GM19238 (cell line): Measurements from ENCODE around the gene ZKSCAN4.

ENCODE experiments used
- DNase-seq: peaks from one replicate; pipeline ENCODE4 v3.0.0; 2011; ENCODE audit warnings: low spot score; ENCODE audit not compliant: insufficient read length

The ZKSCAN4 gene

DNA sequence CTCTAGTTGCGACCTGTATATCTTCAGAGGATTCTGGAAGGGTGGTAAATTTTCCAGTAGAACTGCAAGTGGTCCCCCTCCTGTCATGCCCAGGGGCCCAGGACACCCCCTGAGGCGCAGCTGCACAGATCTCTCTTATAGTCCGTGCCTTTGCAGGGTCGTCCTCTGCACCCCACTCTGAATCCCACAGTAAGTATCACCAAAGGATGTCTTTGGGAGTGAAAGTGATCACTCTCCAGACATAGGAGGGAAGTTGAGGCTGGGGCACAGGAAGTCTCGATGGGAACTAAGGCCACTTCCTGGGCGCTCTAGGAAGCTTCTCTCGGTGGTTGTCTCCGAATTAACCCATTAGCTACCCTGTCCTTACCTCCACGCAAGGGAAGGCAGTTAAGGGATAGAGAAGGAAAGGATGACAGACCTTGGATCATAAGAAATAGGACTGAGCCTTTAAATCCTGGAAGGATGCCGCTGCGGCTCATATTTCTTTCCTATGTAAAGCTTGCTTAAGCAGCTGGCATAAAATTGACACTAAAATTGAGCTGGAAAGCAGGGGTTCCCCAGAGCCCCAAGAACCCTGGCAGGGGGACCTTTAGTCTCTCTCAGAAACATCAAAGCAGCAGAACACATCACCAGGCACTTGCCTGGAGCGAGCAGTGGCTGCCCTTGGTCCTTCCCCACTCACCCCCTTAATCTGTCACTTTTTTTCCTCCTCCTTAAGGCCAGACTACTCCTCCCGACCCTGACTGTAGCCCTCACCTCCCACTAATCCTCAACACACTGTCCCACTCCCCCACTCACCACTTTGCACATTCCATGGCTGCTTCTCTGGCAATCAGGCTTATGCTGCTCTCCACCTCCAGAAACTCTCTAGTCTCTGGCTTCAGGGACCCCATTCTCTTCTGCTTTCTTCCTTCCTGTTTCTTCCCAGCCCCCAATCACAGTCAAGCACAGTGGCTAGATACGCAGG lies at the start of gene ZKSCAN4:
Gene ZKSCAN4 (minus strand): TSS at position 261 of the 967 bp plus-strand sequence. CDS start 289 bp downstream, outside the sequence.
- DNase-seq = peak; percentile 66

DNA sequence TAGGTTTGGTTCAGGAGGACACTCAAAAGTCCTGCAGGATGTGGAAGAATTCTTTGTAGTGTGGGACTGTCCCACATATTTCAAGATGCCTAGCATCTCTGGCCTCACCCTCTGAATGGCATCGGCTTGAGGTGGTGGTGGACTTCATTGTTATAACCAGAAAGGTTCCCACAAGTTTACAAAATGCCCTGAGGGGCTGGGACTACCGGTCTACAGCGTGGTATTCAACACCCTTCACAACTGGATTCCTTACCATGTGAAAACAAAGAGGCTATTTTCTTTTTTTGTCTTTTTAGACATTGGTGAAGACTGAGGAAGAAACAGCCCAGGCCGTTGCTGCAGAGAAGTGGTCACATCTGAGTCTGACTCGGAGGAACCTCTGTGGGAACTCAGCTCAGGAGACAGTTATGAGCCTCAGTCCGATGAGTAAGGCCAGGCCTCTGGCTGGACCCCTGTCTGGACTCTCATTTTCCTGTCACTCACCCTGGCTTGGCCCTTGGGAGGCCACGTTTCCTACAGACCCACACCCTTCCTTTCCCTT lies 44.5 kb upstream of the ZKSCAN4 start:
- no peak for DNase-seq

DNA sequence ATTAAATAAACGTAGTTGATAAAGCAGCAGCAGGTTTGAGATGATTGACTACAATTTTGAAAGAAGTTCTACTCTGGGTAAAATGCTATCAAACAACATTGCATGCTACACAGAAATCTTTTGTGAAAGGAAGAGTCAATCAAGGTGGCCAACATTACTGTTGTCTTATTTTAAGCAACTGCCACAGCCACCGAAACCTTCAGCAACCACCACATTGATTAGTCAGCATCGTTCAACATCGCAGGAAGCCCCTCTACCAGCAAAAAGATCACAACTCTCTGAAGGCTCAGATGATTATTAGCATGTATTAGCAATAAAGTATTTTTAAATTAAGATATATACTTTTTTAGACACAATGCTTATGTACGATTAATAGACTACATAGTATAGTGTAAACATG lies 43.3 kb upstream of the ZKSCAN4 start:
- no peak for DNase-seq

DNA sequence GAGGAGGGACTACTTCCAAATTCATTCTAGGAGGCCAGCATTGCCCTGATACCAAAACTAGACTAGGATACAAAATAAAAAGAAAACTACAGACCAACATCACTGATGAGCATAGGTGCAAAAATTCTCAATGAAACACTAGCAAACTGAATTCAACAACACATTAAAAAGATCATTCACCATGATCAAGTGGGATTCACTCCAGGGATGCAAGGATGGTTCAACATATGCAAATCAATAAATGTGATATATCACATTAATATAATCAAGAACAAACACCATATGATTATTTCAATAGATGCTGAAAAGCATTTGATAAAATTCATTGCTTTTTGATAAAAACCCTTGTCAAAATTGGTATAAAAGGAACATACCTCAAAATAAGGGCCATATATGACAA lies 39.5 kb upstream of the ZKSCAN4 start:
- no peak for DNase-seq

DNA sequence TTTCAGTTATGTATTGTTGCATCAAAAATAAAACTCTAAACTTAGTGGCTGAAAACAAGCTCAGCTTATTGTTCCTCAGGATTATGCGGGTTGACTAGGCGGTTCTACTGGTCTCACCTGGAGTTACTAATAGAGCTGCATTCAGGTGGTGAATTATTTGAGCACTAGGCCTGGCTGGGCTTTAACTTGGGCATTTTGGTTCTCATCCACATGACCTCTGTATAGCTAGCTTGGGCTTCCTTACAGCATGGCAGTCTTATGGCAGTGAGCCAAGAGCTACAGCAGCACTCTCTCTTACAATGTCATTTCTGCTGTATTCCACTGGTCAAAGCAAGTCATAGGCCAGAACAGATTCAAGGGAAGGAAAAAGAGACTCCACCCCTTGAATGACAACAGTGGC lies 30.9 kb upstream of the ZKSCAN4 start:
- DNase-seq = no peak

DNA sequence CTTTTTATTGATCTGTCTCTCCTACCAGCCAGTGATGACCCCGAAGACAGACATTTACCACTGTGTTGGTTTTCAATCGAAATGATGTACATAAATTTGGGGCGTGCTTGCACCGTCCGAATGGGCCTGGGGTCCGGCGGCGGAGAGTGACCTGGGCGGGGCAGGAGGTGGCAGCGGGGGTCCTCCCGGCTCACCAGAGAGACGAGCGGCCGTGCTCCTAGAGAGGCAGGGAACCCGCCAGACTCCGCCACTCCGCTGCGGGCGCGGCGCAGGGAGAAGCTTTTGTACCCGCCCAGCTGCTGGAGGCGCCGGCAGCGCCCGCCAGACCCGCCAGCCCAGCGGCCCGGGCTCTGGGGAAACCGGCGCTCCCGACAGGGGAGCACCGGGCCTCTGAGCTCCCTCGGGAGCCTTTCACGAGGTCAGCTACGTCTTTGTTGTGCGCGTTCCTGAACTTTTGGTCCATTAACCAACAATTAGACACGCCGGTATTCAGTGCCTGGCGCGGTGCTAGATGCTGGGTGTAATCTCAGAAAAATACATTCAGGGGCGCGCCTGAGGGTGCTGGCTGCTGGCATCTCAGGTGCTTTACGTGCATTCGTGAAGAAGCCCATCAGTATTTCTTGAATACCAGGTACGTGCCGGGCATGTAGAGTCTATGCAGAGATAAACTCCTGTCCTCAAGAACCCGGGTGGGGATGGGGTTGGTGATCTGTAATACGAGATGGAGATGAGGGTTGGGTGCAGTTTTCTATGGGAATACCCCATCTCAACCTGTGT lies 29.4 kb upstream of the ZKSCAN4 start, which contains the start of gene PGBD1:
Gene PGBD1 (plus strand): TSS at position 285 of the 777 bp plus-strand sequence. CDS start 2,242 bp downstream, outside the sequence.
- peak; percentile 44 for DNase-seq

DNA sequence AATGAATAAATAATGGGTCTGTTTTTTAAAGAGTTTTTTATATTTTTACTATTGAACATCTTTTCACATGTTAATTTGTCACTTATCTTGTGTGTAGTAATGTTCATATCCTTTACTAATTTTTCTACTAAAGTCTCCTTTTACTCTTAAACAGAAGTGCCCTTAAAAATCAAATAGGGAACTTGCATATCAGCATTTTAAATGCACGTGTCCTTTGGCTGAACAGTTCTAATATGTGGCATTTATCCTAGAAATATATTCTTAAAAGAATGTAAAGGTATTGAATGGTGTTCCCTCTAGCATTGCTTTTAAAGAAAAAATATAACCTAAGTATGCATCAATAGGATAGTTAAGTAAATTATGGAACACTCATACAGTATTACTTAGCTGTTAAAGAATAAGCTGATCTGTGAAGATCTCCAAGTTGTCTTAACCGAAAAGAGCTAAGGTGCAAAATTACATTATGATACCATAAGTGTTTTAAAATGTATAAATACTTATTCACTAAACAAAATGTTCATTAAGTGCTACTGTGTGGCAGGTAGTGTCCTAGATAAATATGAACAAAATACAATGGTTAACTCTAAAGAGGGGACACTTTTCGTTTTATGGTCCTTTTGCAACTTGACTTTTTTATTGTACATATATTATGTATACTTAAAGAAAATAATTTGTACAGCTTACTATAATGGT lies 28.7 kb upstream of the ZKSCAN4 start:
- DNase-seq = no peak

DNA sequence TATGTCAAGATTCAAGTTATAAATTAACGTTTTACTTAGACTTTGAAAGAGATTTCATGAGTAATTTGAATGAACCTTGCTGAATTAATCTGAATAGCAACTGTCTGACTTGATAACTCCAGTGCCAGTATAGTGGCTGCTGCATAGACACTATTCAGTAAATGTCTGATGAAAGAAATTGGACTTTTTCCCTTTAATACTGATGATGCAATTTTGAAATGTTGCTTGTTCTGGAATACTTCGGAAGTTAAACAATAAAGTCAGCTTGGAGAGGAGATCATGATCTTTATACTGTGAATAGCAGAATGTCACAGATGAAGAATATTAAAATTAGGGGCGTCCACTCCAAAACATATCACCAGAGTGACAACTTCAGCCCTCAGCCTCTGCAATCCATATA lies 25.7 kb upstream of the ZKSCAN4 start:
- DNase-seq = no peak

DNA sequence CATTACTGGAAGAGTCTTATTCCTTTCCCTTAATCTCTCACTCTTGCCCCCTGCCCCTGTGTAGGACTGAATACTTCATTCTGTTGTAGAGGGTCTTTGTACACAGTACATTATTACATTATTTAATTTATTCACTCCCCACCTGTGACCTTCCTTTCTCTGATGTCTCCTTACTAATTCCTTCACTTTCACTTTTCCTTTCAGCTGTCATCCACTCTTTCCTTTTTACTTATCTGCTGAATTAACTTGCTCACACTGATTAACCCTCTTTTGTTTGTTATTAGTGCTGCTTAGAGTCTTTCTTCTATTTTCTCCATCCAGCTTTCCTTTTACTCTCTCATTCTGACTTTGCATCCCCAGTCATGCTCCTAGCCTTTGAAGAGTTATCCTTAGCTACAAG lies 22.8 kb upstream of the ZKSCAN4 start:
- no peak for DNase-seq

DNA sequence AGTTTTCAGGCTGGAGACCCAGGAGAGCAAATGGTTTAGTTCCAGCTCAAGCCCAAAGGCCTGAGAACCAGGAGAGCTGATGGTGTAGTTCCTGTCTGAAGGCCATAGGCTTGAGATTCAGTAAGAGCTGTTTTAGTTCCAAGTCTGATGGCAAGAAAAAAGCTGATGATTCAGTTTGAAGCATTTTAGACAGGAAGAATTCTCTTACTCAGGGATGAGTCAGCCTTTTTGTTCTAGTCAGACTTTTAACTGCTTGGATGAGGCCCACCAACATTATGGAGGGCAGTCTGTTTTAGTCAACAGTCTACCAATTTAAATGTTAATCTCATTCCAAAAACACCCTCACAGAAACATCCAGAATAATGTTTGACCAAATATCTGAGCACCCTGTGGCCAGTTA lies 17.4 kb upstream of the ZKSCAN4 start:
- DNase-seq = no peak

DNA sequence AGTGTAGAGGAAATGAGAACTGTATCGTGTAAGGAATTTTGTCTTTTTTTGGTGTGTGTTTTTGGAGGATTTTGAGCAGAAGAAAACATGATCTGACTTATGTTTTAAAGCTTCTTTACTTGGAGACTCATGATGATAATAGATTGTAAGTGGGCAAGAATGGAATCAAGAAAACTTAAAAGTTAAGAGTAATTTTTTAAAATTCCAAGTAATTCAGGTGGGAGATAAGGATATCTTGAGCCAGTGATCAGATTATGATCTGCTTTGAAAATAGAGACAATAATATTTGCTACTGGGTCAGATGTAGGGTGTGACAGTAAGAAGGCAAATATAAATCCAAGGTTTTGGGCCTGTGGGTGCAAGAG lies 15.6 kb upstream of the ZKSCAN4 start:
- no peak for DNase-seq

DNA sequence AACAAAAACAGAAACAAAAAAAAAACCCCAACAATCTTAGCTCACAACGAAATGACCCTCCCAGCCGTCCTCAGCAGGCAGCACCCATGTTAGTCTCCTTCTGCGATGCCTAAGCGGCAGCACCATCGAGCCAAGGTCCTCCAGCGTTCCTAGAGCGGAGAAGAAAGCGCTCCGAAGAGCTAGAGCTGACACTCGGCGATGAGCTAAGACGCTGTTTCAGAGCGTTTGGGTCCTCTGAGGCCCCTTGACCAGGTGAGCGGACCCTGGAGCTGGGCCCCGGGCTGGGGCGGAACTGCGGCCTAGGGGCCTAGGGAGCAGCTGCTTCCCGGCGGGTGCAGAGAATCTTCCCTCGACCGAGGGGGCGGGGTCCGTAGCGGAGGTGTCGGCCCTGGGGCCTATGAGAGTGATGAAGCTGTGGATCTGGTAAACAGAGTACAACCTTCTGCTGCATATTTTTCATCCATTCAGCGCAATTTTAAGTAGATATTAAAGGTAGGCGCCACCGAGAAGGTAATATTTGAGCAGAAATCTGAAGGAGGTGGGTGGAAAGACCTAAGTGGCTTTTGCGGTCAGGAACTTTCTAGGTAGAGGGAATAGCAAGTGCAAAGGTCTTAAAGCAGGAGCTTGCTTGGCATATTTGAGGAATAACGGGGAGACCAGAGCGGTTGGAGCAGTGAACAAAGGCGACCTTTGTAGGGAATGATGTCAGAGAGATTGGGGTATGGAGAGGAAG lies 15.1 kb upstream of the ZKSCAN4 start, which contains the start of gene ZSCAN26:
Gene ZSCAN26 (plus strand): TSS at position 182 of the 733 bp plus-strand sequence. CDS start 4,777 bp downstream, outside the sequence.
- DNase-seq = peak; percentile 62

DNA sequence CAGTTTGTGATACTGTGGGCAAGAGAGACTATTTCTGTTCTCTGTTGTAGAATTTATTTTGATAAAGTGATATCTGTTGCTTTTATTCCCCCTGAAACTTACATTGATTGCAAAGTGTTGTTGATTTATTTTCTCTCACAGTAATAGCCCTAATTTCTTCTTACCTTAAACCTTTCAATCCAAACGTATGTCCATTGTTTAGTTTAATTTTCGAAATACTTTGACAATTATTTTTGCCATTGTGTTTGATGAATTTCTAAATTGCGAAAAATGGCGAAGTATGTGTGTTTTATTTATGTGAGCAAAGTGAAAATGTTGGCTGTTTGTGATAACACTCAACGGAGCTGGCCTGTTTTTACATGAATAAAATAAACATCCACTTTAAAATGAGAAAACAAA lies 14.5 kb upstream of the ZKSCAN4 start:
- no peak for DNase-seq

DNA sequence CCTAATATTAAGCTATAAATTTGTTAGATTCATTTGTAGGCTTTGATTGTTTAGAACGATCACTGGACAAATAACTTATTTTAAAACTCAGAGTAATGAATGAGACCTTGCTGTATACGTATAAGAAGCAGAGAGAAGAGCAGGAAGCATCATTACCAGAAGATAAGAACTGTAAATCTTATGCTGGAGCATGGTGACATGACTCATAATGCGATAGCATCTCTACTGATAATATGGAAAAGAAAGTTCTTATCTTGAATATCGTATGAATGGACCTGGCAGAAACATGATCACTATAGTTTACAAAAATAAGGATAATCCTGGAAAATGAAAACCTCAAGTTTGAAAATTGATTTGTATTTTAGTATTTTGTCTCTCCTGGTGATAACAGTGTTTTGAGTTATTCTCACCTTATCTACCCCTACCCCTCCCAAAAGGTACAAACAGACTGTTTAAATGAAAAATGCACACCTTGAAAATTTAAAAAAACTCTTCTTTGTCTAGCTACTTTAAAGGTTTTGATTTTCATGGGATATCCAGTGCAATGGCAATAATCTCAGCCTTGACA lies 12.8 kb upstream of the ZKSCAN4 start:
- no peak for DNase-seq

DNA sequence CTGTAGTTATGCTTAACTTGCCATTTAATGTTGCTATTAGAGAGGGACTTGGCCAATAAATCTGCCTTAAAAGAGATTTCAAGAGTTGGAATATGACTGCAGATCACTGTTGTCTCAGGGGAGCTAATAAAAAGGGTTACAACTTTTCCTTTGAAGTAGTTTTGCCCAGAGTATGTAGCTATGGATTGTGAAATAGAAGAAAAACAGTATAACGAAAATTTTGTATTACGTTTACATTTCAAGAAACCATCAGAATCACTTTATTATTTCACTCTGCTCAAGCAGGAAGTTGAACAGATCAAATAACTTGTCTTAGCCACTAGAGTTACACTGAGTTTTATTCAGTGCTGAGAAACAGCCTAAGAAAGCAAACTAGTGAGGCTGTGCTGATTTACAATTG lies 11.9 kb upstream of the ZKSCAN4 start:
- no peak for DNase-seq

DNA sequence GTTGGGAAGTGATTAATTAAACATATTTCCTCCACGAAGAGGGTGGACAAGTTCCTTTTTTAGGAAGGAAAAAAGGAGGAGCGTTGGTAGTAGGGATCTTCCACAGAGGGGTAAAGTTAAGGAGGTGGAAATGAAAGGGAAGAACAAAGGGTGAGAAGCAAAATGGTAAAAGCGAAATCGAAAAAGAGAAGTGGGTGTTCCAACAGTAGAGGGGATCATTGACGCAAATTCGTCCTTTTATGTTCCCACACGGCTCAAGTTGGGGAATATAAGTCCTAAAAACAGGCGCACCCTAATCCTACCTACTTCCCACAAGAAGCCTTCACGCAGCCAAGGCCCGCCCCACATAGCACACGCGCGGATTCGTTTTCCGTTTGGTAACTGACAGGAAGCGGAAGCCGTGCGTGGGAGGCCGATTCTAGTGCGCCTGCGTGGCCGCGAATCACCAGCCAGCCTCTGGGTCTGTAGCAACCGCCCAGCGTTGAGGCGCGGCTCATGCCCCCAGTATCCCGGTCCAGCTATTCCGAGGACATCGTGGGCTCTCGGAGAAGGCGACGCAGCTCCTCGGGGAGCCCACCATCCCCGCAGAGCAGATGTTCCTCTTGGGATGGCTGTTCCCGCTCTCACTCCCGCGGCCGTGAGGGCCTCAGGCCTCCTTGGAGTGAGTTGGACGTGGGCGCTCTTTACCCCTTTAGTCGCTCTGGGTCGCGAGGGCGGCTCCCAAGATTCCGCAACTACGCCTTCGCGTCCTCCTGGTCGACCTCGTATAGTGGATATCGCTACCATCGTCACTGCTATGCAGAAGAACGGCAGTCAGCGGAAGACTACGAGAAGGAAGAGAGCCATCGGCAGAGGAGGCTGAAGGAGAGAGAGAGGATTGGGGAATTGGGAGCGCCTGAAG lies 7.1 kb upstream of the ZKSCAN4 start, which contains the start of gene NKAPL:
Gene NKAPL (plus strand): TSS at position 421 of the 901 bp plus-strand sequence. CDS start 75 bp downstream, at position 496.
- no peak for DNase-seq

DNA sequence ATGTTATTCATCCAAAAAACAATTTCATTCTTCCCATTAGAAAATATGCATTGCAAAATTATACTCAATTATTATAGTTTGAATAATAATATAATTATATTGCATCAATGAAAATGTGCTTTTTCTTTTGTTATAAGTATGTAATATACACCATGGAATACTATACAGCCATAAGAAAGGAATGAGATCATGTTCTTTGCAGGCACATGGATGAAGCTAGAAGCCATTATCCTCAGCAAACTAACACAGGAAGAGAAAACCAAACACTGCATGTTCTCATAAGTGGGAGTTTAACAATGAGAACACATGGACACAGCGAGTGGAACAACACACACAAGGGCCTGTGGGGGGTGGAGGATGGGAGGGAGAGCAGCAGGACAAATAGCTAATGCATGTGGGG lies 5.0 kb upstream of the ZKSCAN4 start:
- DNase-seq = no peak

DNA sequence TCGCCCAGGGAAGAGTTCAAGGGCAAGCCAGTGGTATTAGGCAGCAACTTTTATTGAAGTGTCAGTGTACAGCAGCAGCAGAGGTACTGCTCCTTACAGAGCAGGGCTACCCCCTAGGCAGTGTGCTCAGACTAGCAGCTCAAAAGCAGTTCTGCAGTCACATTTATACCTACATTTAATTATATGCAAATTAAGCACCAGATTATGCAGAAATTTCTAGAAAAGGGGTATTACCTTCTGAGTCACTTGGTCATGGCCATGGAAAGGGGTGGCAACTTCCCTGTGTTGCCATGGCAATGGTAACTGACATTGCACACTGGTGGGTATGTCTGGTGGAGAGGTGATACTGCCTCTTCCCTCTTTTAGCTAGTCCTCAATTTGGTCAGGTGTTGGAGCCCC lies 2.1 kb upstream of the ZKSCAN4 start:
- DNase-seq = no peak

DNA sequence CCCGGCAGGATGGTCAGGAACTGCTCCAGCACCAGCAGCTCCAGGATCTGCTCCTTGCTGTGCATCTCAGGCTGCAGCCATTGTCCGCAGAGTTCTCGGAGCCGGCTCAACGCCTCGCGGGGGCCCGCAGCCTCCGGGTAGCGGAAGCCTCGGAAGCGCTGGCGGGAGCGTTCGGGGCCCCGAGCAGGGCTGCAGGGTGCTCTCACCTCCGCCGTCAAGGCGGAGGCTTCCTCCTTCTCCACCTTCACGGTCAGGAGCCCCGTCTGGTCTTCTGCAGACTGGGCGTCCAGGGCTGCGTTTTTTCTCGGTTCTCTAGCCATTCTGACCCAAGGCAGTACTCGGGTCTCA lies 434 bp downstream of the ZKSCAN4 start:
- DNase-seq = peak; percentile 30
